HG03432 (cell line): Measurements from ENCODE around the gene NATD1.
"Not testable (repeated sequence)": the region's sequence is repeated elsewhere in the genome, so short reads cannot be mapped to it uniquely, and the experiment has no call there.

Experiments used
- ATAC-seq: cut with Tn5 transposase; IDR thresholded peaks from one replicate; pipeline ENCODE4 v1.9.1; 2021; ENCODE audit warnings: mild to moderate bottlenecking, moderate library complexity; ENCODE audit not compliant: unreplicated experiment

The NATD1 gene

GRCh38 chr17:21194703-21195102 lies 58.5 kb downstream of the NATD1 start:
- no peak for ATAC-seq

- no peak for ATAC-seq
These were observed 59.0 kb downstream of the NATD1 start for GRCh38 chr17:21194226-21194625.

- ATAC-seq: no peak
These were observed 60.2 kb downstream of the NATD1 start for GRCh38 chr17:21193031-21193430.

- not testable (repeated sequence) for ATAC-seq
These were observed 60.8 kb downstream of the NATD1 start for GRCh38 chr17:21192414-21192813.

GRCh38 chr17:21191698-21192097 lies 61.5 kb downstream of the NATD1 start:
- ATAC-seq: no peak

GRCh38 chr17:21190078-21190477 lies 63.1 kb downstream of the NATD1 start:
- ATAC-seq: no peak

GRCh38 chr17:21189361-21189760 lies 63.8 kb downstream of the NATD1 start:
- ATAC-seq: no peak
